Natural killer cell (primary cell): ENCODE measurements around the gene PDE10A. TPM values are rescaled to one million over a fixed set of nuclear protein-coding genes. Genes with fewer than 3 reads are reported as not detected.

Experiments used
- ATAC-seq, 3 donors: fragments of 150-1000 bp in 2 of 3; fragments of 200-7000 bp in 1 of 3; cut with Tn5 transposase; 1 replicate in 1 of 3; 2 replicates in 2 of 3; pipeline ENCODE4 v1.10.0; 2021; ENCODE audit warnings: mild to moderate bottlenecking in 2 of 3, moderate library complexity in 2 of 3
- DNase-seq, 2 donors: peaks; one replicate each; pipeline versions ENCODE4 v3.0.0 to v3.0.0-alpha.2; 2013 to 2021; ENCODE audit warnings: mixed read lengths in 1 of 2
- H3K27ac ChIP-seq: one replicate; pipeline ENCODE4 v1.5.1; 2013; ENCODE audit warnings: mild to moderate bottlenecking, low read length
- H3K27me3 ChIP-seq: one replicate; pipeline ENCODE4 v1.6.1; 2013; ENCODE audit warnings: low read length; ENCODE audit not compliant: control insufficient read depth, insufficient read depth
- H3K36me3 ChIP-seq: one replicate; pipeline ENCODE4 v1.6.1; 2013; ENCODE audit warnings: low read length; ENCODE audit not compliant: control insufficient read depth, insufficient read depth
- H3K4me1 ChIP-seq: one replicate; pipeline ENCODE4 v1.6.1; 2013; ENCODE audit warnings: low read length; ENCODE audit not compliant: control insufficient read depth, insufficient read depth
- H3K4me3 ChIP-seq: one replicate; pipeline ENCODE4 v1.5.1; 2013; ENCODE audit warnings: low read length
- H3K9me3 ChIP-seq: one replicate; pipeline ENCODE4 v1.6.1; 2013; ENCODE audit warnings: low read length; ENCODE audit not compliant: control insufficient read depth, insufficient read depth
- H3K27ac Mint-ChIP-seq, 2 donors: one replicate each; pipeline ENCODE4 v1.8.0; 2022; ENCODE audit warnings: mild to moderate bottlenecking in 2 of 2, mixed read lengths in 2 of 2, moderate library complexity in 1 of 2
- H3K27me3 Mint-ChIP-seq, 2 donors: one replicate each; pipeline ENCODE4 v1.8.0; 2022; ENCODE audit warnings: low read depth in 2 of 2, mixed read lengths in 2 of 2
- H3K36me3 Mint-ChIP-seq: one replicate; pipeline ENCODE4 v1.8.0; 2022; ENCODE audit warnings: mixed read lengths
- H3K4me1 Mint-ChIP-seq, 2 donors: one replicate each; pipeline ENCODE4 v1.8.0; 2022; ENCODE audit warnings: mixed read lengths in 2 of 2
- H3K4me3 Mint-ChIP-seq: one replicate; pipeline ENCODE4 v1.8.0; 2022; ENCODE audit warnings: mild to moderate bottlenecking, moderate library complexity, mixed read lengths
- H3K9me3 Mint-ChIP-seq, 2 donors: one replicate each; pipeline ENCODE4 v1.8.0; 2022; ENCODE audit warnings: mixed read lengths in 2 of 2
- CTCF ChIP-seq: fragments of 200-600 bp; IDR thresholded peaks from one replicate; pipeline ENCODE4 v1.8.0; 2022; ENCODE audit warnings: antibody characterized with exemption
- WGBS: methylation state at CpG from one replicate; pipeline ENCODE4 v1.1.7; 2013; ENCODE audit warnings: missing lambda C conversion rate; ENCODE audit not compliant: insufficient coverage; 5-methylcytosine and 5-hydroxymethylcytosine counted together
- intact Hi-C: fragments of 100-400 bp; cut with micrococcal nuclease; formaldehyde crosslinking; loops from one replicate; pipeline ENCODE4 v1.14.2; 2022
- total RNA-seq, 4 donors: library from RNA; stranded (reverse); fragments of 120-200 nt in 1 of 4; gene quantifications; one replicate each; pipeline versions ENCODE4 v1.2.3 to v1.2.4, GENCODE V29; 2013 to 2022

PDE10A gene
- total RNA-seq, 3 donors from 2014 or later (not counting 1 experiment from before 2014, with no cell fraction given): not detected

- 72% methylated on average over 2 of the region's 2 CpGs for WGBS
These were observed 221.9 kb downstream of the PDE10A start for GRCh38 chr6:165441181-165441580.

GRCh38 chr6:165439928-165440554 is 223.0 kb downstream of the PDE10A start:
- H3K4me1 Mint-ChIP-seq: no peaks in the 10 kb centered on the region
- no peaks in the 10 kb centered on the region for H3K27me3 Mint-ChIP-seq
- H3K36me3 Mint-ChIP-seq: no peaks in the 10 kb centered on the region
- 97% methylated on average over 2 of the region's 4 CpGs for WGBS
- DNase-seq (no peak), ATAC-seq (no peak)
- no peaks in the 10 kb centered on the region for H3K27me3 ChIP-seq
- no peaks in the 10 kb centered on the region for H3K36me3 ChIP-seq
- H3K9me3 ChIP-seq: no peaks in the 10 kb centered on the region
- no peaks in the 10 kb centered on the region for H3K4me1 ChIP-seq
- no peak overlapping the region for H3K4me3 ChIP-seq
- no peak for TF ChIP-seq CTCF
- intact Hi-C loops: no loop called here
- no peak overlapping the region for H3K27ac ChIP-seq
- H3K27ac Mint-ChIP-seq: no peak overlapping the region
- no peak overlapping the region for H3K4me3 Mint-ChIP-seq
- H3K9me3 Mint-ChIP-seq: no peaks in the 10 kb centered on the region

More at GRCh38 chr6:165441181-165441580, 221.9 kb downstream of the PDE10A start:
- Mint-ChIP-seq H3K9me3 (peaks cover 3% of the 10 kb centered on the region in 2 donors), H3K4me3 (no peak overlapping the region), H3K27me3 (no peaks in the 10 kb centered on the region), H3K4me1 (no peaks in the 10 kb centered on the region), H3K36me3 (no peaks in the 10 kb centered on the region), H3K27ac (no peak overlapping the region)
- no peaks in the 10 kb centered on the region for H3K4me1 ChIP-seq
- TF ChIP-seq CTCF: no peak
- no peaks in the 10 kb centered on the region for H3K9me3 ChIP-seq
- H3K27ac ChIP-seq: no peak overlapping the region
- no peaks in the 10 kb centered on the region for H3K36me3 ChIP-seq
- H3K4me3 ChIP-seq: no peak overlapping the region
- DNase-seq (no peak), ATAC-seq (no peak)
- H3K27me3 ChIP-seq: no peaks in the 10 kb centered on the region
- intact Hi-C loops: no loop called here

GRCh38 chr6:165426892-165427291 is 236.1 kb downstream of the PDE10A start:
- H3K27me3 ChIP-seq: no peaks in the 10 kb centered on the region
- Mint-ChIP-seq H3K4me3 (no peak overlapping the region), H3K27me3 (no peaks in the 10 kb centered on the region), H3K9me3 (peaks cover 7 to 11% of the 10 kb centered on the region in 2 donors), H3K36me3 (no peaks in the 10 kb centered on the region), H3K27ac (no peak overlapping the region), H3K4me1 (no peaks in the 10 kb centered on the region)
- no peaks in the 10 kb centered on the region for H3K36me3 ChIP-seq
- intact Hi-C loops: no loop called here
- no peak for ATAC-seq
- H3K4me3 ChIP-seq: no peak overlapping the region
- DNase-seq: no peak
- H3K27ac ChIP-seq: no peak overlapping the region
- H3K4me1 ChIP-seq: no peaks in the 10 kb centered on the region
- no peak for TF ChIP-seq CTCF
- WGBS: 85% methylated on average over 2 of the region's 2 CpGs
- no peaks in the 10 kb centered on the region for H3K9me3 ChIP-seq

GRCh38 chr6:165422192-165422591 is 240.8 kb downstream of the PDE10A start:
- ATAC-seq: no peak
- WGBS: 95% methylated on average over 11 of the region's 11 CpGs
- no peak overlapping the region for H3K27ac ChIP-seq
- DNase-seq: no peak
- Mint-ChIP-seq H3K36me3 (no peaks in the 10 kb centered on the region), H3K9me3 (peaks cover 5 to 10% of the 10 kb centered on the region in 2 donors), H3K4me1 (no peaks in the 10 kb centered on the region), H3K27me3 (no peaks in the 10 kb centered on the region), H3K4me3 (no peak overlapping the region), H3K27ac (no peak overlapping the region)
- H3K4me1 ChIP-seq: no peaks in the 10 kb centered on the region
- H3K27me3 ChIP-seq: no peaks in the 10 kb centered on the region
- no peak for TF ChIP-seq CTCF
- no peak overlapping the region for H3K4me3 ChIP-seq
- H3K9me3 ChIP-seq: no peaks in the 10 kb centered on the region
- intact Hi-C loops: no loop called here
- no peaks in the 10 kb centered on the region for H3K36me3 ChIP-seq
